GM21786 (cell line): ENCODE data around the gene WDR36.
"Not testable (repeated sequence)": the region's sequence is repeated elsewhere in the genome, so short reads cannot be mapped to it uniquely, and the experiment has no call there.

Experiments used
- ATAC-seq: cut with Tn5 transposase; IDR thresholded peaks from one replicate; pipeline ENCODE4 v1.9.1; 2021; ENCODE audit not compliant: unreplicated experiment

WDR36 gene

DNA sequence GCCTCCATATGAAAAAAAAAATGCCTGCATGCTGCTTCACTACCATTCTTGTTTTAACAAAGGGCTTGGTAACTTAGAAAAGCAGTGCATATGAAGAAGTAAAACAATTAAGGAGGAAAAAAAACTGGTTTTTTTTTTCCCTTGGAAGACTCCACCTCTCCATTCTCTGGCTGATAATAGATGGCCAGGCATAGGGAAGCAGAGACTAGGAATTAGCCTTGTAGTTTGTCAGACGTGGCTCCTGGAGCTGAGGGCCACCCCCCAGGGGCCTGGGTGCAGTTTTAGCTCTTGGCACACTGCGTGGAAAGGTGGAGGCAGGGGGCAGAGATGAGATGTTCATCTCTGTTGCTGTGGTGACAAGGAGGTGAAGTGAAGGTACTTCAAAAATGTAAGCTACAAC lies 42.7 kb downstream of the WDR36 start:
- ATAC-seq: no peak

DNA sequence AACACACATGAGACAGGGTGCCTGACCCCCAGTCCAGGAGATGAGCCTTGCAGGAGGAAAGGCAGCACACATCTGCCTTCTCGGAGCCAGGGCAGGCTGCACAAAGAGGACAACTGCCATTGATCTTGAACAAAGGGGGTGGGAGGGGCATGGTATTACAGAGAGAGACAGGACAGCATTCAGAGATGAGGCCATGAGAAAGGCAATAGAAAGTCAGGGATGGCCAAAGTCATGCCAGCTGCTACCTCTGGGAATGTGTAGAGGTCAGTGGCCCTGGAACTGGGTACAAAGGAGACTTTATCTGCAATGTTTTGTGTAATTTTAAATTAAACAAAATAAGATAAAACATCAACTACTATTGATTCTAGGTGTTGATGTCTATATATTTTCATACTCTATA lies 43.2 kb downstream of the WDR36 start:
- no peak for ATAC-seq

DNA sequence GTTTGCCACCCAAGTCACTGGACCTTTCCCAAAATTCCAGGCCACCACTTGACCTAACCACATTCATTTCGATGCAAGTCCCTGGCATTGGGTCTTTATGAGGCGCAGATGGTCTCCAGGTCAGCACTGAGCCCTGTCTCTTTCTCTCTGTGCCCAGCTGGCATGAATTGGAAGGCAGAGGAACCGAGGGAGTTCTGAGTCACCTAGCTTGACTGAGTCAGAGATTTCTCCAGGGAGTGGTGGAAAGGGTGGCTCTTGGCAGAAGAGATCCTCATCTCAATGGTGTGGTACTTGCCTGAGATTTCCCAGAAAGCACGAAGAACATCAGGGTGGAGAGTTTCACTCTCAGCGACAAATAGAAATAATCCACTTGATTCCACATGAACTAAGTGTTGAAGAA lies 43.8 kb downstream of the WDR36 start:
- no peak for ATAC-seq

DNA sequence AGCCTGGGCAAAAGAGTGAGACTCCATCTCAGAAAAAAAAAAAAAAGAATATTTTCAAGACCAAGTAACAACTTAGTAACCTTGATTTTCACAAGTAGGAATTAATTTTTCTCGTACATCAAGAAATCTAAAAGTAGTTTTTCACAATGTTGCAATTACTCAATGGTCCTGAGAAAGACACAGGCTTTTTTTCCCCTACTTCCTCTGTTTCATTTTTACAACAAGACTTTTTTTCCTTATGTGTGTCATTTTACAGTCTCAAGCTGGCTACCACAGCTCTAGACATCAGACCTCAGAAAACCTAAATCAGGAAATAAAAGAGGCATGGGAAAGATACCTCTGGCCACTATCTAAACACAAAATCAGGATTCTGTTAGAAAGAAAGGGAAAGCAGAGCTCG lies 45.9 kb downstream of the WDR36 start:
- no peak for ATAC-seq

DNA sequence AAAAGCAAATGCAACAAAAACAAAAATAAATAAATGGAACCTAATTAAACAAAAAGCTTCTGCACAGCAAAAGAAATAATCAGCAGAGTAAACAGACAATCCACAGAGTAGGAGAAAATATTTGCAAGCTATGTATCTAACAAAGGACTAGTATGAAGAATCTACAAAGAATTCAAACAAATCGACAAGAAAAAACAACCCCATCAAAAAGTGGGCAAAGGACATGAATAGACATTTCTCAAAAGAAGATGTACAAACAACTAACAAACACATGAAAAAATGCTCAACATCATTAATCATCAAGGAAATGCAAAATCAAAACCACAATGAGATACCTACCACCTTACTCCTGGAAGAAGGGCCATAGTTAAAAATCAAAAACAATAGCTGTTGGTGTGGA lies 49.3 kb downstream of the WDR36 start:
- not testable (repeated sequence) for ATAC-seq

DNA sequence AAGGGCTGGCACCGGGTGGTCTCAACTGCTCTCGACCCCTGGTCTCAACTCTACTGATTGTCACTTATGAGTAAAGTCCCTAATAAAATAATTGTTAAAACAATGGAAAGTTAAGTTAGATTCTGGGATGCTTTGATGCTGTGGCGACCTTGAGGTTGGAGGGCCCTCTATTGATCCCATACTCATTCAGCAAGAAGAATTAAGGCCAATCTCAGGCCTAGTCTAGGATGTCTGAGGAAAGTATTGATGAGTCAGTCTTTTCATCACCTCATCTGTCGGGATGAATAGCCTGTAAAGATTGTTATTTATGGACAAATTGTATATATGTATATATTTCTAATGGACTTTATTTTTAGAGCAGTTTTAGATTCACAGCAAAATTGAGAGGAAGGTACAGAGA lies 50.8 kb downstream of the WDR36 start:
- no peak for ATAC-seq

DNA sequence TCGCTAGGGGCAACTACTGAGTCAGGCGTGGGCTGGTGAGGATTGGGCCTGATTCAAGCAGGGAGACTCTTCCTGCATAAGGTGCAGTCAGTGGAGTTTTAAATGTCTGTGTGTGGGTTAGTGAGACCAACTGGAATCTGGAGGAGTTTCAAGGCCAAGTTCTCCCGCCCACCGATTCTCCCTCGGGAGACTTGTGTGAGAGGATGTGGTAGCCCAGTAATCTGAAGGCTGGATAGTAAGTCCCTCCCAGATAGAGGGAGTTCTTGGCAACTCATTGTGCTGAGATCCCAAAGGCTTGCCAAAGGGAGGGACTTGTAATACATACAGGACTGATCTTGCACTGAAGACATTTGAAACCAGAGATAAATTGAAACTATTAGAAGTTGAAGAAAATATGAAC lies 51.8 kb downstream of the WDR36 start:
- peak; percentile 31 for ATAC-seq

DNA sequence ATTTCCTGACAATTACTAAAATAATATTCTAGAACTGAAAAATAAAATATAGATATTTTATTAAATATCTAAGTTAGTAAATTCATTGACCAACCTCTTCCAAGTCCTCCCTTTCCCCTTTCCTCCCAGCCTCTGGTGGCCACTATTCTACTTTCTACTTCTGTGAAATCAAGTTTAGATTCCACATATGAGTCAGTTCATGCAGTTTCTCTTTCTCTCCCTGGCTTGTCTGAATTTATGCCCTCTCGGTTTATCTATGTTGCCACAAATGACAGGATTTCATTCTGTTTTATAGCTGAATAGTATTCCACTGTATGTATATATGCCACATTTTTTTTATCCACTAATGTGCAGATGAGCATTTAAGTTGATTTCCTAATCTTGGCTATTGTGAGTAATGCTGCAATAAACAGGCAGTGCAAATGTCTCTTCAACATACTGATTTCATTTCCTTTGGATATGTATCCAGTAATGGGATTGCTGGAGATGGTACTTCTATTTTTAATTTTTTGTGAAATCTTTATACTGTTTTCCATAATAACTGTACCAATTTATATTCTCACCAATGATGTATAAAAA lies 52.3 kb downstream of the WDR36 start:
- peak; percentile 97 for ATAC-seq

DNA sequence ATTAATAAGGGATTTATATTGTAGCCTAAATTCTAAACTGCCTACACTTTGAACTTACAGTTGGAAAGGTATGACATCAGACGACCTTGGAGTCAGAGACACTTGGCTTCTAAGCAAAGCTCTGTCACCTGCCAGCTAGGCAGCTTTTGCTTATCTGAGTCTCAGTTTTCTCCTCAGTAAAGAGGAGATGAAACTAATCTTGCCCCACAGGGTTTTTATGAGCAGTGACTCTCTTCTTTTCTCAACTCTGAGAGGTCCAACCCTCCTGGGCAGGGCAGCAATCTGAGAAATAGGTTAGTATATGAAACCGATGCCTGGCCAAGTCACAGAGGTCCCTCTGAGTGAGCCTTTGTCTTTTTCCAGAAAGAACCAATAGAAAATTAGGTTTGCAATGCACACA lies 53.9 kb downstream of the WDR36 start:
- no peak for ATAC-seq

DNA sequence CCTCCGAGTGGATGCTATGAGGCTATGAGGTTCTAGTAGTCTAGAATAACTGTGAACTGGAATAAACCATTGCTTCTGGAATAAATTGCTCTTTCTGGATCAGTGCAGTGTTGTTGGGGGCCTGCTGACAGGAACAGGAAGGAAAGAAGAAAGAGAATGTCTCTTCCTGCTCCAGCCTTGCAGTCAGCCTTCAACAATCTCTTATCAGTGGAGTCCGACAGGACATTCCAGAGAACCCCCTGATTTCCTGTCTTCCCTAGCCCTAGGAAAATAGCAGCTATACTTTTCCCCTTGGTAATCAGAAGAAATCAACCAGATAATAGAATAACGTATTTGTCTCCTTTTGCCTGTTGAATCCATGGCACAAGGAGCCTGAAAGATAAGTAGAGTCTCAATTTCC lies 55.4 kb downstream of the WDR36 start:
- ATAC-seq: no peak

DNA sequence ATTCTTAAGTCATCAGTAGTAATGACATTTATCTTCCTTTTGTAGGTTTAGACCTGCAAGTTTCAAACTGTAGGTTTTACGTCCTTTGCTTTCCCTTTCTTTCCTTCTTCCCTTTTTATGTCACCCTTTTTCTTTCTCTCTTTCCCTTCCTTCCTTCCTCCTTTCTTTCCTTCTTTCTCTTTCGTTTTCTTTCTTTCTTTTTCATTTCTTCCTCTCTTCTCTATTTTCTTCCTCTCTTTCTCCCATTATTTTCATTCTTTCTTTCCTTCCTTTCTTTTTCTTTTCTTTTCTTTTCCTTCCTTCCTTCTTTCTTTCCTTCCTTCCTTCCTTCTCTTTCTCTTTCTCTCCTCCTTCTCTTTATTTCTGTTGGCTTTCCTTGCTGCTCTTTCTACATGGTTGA lies 59.9 kb downstream of the WDR36 start:
- no peak for ATAC-seq

DNA sequence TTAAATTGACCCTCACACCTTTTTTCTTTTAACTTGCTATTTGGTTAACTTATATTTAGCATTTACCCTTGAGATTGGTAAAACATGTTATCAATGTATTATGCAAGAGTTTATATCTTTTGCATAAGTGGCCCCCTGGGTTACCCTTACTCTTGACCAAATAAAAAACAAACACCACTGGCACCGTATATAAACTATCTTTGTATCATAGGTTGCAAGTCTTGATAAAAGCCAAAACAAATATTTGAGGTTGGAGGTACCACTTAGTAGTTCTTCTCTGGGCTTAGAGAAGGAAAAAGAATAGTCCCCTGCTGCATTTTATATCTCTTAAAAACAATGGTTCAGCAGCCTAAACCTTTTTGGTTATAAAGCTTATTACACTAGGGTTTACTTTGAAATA lies 61.3 kb downstream of the WDR36 start:
- ATAC-seq: no peak

DNA sequence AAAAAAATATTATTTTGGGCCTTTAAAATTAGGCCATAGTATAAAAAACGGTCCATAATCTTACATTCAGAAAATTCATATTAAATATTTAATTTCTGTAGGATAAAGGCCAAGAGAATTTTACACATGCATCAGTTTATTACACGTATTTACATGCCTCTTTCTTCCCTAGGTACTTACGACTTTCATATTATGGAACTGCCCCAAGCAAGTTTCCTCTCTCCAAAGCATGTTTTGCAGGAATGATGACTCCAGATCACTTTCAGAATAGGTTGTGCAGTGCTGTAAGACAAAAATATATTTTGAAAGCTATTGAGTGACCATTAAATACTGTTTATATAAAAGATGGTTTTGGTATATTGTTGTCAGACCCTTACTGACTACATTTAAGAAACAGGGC lies 61.8 kb downstream of the WDR36 start:
- no peak for ATAC-seq

DNA sequence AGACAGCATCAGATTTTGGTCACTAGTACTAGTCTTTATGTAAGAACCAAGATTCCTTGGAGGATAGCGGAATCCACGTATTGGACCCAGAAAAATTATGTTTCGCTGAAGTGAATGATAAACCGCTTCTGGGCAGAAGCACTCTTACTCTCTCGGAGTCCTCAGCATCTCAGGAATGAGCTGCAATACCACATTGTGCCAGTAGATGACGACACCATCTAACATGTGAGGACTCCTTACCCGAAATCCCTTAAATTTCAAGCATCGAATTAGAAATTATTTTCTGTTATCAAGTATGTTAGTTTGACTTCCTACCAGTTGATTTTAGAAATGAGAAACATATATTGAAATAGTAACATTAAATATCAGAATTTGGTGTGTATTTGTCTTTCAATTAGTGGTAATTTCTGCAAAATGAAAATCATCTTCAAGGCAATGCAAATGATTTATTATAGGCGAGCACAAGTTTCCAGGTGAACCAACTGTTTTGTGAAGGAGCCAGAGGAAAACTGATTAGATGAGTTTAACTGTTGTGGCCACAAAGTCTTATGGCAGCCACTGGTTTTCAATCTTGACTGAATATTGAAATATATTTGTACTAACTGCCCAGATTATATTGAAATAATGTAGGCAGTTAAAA lies 66.1 kb downstream of the WDR36 start:
- peak; percentile 76 for ATAC-seq

DNA sequence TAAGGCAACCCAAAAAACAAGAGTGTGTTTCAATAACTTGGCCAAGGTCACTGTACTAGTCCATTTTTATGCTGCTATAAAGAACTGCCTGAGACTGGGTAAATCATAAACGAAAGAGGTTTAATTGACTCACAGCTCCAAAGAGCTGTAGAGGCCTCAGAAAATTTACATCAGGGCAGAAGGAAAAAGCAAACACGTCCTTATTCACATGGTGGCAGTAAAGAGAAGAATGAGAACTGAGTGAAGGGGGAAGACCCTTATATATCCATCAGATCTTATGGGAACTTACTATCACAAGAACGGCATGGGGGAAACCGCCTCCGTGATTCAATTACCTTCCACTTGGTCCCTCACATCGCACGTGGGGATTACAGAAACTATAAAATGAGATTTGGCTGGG lies 67.7 kb downstream of the WDR36 start:
- no peak for ATAC-seq

DNA sequence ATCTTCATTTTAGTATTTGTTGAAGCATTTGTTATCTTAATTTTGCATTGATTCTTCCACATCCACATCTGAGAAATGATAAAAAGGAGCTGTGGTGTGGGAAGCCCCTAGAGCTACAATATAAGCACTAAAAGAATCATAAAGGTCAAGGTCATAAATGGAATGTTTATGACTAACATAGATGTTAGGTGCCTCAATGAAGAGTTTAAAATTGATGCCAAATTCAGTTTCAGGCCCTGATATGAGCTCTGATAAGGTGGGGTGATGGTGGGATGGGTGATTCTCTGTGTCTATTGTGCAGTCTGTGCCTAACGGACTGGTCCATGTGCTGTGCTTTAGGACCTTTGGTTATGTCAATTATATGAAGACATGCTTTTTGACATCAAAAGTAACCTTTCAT lies 70.9 kb downstream of the WDR36 start:
- ATAC-seq: no peak

DNA sequence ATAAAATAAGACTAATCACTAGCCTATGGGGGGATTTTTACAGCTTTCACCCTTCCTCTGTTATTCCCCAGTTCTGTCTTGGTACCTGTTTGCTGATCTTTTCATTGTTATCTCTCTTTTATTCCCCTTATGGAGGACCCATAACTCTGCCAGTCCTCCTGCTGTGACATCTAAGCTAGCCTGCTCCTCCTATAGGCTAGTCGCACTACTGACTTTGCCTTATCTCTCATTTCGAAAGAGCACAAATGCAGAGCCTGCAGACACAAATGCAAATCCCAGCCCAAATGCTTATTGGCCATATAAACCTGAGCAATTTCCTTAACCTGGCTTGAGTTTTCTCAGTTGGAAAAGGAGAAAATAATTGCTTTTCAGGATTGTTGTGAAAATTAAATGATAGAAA lies 72.9 kb downstream of the WDR36 start:
- no peak for ATAC-seq

DNA sequence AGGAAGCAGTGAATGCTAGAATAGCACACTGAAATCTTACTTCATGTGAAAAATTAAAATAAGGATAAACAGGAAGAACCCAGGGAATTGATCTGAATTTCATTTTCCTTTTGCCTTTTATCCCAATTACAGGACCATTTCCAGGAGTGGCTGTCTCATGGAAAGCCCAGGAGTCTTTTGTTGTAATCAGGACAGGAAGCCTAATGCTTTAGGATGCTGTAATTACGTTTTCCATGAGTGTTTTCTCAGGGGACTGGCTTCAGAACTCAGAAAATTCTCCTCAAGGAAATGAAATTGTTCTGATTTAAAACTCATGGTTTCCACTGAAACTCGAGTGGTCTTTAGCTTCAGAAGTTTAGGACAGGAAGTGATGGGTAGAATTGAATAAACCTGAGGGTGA lies 75.4 kb downstream of the WDR36 start:
- no peak for ATAC-seq

DNA sequence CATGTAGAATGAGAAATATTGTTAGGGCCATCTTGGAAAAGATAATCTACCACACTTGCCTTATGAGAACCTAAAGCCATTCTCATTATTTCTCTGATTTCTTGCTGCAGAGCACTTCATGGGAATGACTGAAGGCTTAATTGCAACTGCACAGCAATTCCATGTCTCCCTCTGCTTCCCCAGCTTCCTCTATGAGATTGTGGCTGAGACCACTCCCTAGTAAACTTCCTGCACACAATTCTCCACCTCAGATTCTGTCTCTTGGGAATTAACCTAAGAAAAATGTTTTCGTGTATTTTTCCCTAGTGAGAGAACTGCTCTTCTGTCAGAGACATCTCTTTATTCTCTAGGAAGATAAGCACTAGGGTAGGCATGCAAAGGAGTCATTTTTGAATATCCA lies 76.5 kb downstream of the WDR36 start:
- no peak for ATAC-seq

DNA sequence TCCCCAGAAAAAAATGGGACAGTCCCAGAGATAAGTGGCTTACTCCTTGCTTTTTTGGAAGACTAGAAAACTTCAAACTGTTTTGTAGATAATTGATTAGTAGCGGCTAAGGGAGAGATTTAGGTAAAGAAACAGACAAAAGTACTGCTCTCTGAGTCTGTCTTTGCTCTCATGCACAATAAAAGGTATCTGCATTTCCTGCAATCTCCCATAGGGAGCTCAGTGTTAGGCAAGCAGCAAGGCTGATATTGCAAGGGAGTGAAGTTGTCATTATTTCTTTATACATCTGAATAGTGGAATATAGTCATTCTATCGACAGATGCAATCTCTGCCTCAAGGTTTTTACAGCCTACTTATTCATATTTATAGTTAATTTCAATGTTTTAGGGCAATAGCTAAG lies 77.1 kb downstream of the WDR36 start:
- no peak for ATAC-seq

DNA sequence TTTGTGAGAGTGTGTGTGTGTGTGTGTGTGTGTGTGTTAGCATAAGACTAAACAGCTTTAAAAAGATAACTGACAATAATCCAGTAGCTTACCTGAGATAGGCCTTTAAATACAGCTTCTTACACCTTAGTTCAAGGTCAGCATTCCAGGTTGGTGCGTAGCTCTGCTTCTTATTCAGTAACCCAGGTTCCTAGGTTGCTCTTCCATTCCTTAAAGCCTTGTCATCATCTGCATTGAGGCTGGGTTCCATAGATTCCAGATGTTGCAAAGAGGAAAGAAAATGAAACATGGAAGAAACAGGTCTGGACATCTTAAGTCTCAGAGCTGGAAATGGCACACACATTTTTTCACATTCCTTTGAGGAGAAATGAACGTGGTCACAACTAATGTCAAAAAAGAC lies 78.1 kb downstream of the WDR36 start:
- ATAC-seq: no peak

DNA sequence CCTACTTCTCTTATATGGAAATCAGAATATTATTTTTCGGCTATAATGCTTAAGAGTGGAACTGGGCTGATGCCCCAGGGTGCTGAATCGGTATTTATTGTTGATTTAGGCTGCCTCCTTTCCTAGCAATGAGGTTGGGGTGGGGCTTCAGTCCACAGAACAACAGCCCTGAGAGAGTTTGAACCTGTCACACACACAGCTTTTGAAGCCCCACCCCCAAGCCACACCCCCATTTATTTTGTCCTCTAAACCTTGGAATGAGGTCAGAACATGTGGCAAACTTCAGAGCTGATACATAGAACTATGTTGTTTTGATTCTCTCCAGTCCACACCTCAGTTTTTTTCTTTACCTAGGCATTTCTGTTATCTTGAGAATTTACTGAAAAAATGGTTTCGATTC lies 80.4 kb downstream of the WDR36 start:
- no peak for ATAC-seq

DNA sequence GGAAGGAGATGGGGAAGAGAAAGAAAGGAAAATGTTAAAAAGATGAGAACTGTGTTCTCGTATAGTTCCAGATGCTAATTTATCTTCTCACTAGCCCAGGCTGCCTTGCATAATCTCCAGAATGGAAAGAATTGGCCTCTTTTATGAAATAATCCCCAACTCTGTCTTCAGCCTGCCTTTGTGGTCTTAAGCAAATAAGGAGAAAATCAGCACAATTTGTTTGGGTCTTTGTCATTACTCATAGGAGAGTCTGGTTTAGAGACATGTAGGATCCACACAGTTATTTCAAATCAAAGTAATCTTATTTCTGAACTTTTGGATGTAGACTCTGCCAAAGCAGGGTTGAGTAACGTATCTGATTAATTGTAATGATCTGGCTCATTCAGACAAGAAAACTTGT lies 81.3 kb downstream of the WDR36 start:
- ATAC-seq: no peak
